HG02588 (cell line): ENCODE results near the gene PET100.
A peak's percentile ranks its signal among the peaks of the same experiment; 100 is the strongest.

ENCODE experiments used
- ATAC-seq: cut with Tn5 transposase; IDR thresholded peaks from one replicate; pipeline ENCODE4 v1.9.1; 2021; ENCODE audit warnings: mild to moderate bottlenecking, moderate library complexity; ENCODE audit not compliant: unreplicated experiment

The PET100 gene

GRCh38 chr19:7629347-7630054 is at the start of gene PET100, which contains the start of gene XAB2:
Gene PET100, plus strand, starts transcription at chr19:7629793. Its CDS starts 41 bp downstream, at chr19:7629834.
Gene XAB2, minus strand, starts transcription at chr19:7629545. Its CDS starts 18 bp downstream, at chr19:7629527.
- peak; percentile 85 for ATAC-seq

GRCh38 chr19:7582446-7582845 is 47.1 kb upstream of the PET100 start:
- ATAC-seq, result no peak

GRCh38 chr19:7589822-7590221 is 39.8 kb upstream of the PET100 start:
- no peak for ATAC-seq

DNA sequence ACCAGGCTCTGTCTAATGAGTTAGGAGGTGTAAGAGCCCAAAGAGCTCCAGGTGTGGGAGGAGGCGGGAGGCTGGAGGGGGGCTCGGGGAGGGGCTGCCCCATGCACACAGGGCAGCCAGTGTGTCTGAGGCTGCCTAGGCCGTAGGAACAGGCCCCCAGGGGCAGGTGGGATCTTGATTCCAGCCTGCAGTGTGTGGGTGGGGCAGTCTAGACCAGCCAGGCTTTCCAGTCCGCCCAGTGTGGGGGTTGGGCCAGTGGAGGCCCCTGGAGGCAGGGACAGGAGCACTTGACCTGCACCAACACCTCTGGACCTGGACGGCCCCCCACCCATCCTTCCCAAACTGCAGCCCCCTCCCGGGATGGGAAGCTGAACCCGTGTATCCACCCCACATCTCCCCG is 39.3 kb upstream of the PET100 start:
- ATAC-seq, result no peak

- ATAC-seq, result no peak
Observed at GRCh38 chr19:7595466-7596133, 34.0 kb upstream of the PET100 start, which contains the start of gene CAMSAP3. Gene CAMSAP3, plus strand, starts transcription at chr19:7595863. Its CDS starts 140 bp downstream, at chr19:7596003.

DNA sequence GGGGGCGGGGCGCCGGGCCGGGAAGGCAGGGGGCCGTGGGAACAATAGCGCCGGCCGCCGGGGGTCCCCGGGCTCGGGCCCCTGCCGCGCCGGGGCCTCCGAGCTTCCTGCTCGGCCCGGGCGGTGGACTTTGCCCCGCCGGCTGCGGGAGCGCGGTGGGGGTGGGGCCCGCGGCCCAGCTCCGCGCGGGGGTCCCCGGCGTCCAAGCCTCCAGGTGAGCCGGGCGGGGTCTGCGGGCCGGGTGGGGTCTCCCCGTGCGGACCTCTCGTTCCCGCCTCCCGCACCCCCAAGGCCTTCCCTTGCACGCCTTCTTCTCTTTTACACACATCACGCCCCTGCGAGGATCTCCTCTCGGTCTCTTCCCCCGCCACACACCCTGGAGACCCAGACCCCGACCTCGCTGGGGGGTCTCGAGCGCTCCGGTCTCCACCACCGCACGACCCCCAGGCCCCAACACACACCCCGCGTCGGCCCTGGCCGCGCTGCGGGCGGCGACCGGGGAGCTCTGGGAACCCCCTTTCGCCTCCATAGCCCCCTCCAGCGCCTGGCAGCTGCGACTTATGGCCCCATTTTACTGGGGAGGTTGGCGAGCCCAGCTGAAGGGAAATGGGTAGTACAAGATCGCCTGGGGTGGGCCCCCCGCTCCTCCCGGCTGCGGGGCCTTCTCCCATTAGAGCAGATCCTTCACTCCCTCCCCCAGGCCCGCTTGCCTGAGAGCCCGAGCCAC is 33.2 kb upstream of the PET100 start:
- no peak for ATAC-seq

DNA sequence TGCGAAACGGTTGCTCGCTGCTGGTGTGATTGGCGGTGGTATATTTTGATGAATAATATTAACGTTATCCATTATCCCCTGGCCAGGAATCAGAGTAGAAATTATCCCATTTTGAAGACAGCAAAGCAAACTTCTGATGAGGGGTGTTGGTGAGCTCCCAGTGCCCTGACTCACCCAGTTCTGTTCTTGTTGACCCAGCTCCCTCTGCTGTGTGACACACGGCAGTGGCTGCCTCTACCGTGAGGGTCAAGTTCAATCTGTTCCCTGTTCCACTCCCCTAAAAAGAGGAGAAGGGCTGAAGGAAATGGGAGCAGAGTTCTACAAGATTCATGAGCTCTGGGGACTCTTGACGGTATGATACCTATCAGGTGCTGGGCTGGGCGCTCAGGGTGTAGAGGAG is 31.9 kb upstream of the PET100 start:
- no peak for ATAC-seq

DNA sequence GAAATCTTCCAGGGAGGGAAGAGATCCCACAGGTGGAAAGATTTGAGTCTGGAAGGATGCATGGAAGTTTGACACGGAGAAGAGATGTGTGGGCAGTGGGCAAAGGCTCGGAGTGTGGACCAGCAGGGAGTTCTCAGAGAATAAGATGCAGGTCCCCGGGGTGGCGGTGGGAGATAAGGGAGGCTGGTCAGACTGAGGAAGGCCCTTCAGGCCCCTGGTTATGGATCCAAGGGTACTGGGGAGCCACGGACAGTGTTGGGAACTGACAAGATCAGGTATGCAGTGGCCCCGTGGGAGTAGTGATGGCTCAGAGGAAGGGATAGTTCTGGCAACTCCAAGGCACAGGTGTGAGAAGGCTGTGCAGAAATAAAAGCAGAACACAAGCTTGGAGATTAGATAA is 31.4 kb upstream of the PET100 start:
- no peak for ATAC-seq

GRCh38 chr19:7600721-7601120 is 28.9 kb upstream of the PET100 start:
- no peak for ATAC-seq

GRCh38 chr19:7602240-7602934 is 27.2 kb upstream of the PET100 start:
- ATAC-seq, result no peak

- no peak for ATAC-seq
Observed at GRCh38 chr19:7602935-7603497, 26.6 kb upstream of the PET100 start.

DNA sequence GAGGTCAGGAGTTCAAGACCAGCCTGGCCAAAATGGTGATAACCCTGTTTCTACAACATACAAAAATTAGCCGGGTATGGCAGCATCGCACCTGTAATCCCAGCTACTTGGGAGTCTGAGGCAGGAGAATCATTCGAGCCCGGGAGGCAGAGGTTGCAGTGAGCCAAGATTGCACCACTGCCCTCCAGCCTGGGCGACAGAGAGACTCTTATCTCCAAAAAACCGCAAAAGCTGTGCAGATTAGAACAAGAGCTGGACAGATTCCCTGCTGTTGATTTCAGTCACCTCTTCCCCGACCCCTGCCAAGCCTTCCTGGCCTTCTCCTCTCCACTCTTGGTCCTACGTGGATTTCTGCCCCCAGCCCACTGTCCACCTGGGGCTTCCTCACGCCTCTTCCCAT is 25.7 kb upstream of the PET100 start:
- ATAC-seq, result no peak

- no peak for ATAC-seq
Observed at GRCh38 chr19:7605490-7606222, 23.9 kb upstream of the PET100 start.

DNA sequence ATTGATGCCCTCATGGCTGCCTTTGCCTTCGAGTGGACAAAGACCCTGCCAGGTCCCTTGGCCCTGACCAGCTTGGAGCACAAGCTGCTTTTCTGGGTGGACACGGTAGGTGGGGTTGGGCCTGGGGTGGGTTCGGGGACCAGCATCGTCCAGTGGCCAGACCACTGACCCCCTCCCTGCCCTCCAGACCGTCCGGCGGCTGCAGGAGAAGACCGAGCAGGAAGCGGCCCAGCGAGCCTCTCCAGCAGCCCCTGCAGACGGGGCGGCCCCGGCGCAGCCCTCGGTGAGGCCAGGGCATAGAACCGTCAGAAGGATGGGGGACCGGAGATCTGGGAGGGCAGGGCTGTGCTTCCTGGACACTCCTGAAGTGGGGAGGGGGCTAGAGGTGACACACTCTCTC is 23.3 kb upstream of the PET100 start:
- ATAC-seq, result no peak

GRCh38 chr19:7607212-7607873 is 22.2 kb upstream of the PET100 start:
- ATAC-seq, result no peak

- ATAC-seq, result no peak
Observed at GRCh38 chr19:7607874-7608560, 21.6 kb upstream of the PET100 start.

- ATAC-seq, result no peak
Observed at GRCh38 chr19:7610491-7611240, 18.9 kb upstream of the PET100 start.

GRCh38 chr19:7611541-7612279 is 17.9 kb upstream of the PET100 start:
- ATAC-seq, result no peak
